HG03439 (cell line): Measurements from ENCODE around the gene CILP2.

Experiments
- ATAC-seq: cut with Tn5 transposase; IDR thresholded peaks from one replicate; pipeline ENCODE4 v1.9.1; 2021; ENCODE audit warnings: mild to moderate bottlenecking, moderate library complexity; ENCODE audit not compliant: unreplicated experiment

Gene CILP2

GRCh38 chr19:19528721-19529490, 9.2 kb upstream of the CILP2 start, which contains the start of gene YJEFN3:
TSS of gene YJEFN3 (plus strand) at chr19:19528911. CDS start at chr19:19528933, 22 bp downstream.
- ATAC-seq: no peak

DNA sequence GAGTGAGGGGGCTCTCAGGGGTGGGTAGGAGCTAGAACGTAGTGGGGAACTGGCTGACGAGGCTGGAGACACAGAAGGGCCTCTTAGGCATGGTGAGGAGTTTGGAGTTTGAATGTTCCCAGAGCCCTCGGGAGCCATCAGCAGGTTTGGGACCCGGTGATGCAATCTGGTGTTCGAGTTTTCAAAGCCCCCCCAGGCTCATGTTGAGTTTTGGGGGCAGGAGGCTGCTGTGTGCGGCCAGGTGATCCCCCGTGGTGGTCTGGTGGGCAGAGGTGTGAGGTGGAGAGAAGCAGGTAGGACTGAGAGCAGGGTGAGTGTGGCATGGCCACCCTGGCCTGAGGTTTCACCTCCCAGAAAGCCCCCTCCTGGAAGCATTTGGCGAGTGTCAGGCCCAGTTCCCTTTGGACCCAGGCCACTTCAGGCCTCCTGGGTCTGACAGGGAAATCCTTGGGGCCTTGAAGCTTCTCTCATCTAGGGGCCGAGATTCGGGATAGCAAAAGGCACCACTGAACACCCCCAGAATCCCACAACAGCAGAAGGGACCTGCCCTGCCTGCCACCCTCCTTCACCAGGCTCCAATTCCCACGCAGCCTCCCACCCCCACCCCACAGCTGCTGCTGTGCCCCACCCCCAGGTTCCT, 8.2 kb upstream of the CILP2 start:
- ATAC-seq: no peak

DNA sequence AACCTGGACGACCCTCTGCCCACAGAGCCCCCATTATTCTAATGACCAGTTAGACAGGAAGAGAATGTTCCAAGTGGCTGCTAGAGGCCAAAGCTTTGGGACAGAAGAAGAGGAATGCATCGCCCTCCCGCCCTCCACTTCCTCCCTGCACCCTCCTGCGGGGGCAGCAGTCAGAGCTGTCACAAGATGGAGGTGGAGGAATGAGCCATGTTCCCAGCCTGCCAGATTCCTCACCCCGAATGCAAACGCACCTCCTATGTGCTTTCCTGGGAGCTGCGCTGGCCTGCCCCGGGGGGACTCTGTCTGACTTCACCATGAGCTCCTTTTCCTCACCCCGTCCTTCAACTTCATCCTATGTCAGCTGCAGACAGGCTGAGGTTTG, 7.7 kb upstream of the CILP2 start:
- no peak for ATAC-seq

DNA sequence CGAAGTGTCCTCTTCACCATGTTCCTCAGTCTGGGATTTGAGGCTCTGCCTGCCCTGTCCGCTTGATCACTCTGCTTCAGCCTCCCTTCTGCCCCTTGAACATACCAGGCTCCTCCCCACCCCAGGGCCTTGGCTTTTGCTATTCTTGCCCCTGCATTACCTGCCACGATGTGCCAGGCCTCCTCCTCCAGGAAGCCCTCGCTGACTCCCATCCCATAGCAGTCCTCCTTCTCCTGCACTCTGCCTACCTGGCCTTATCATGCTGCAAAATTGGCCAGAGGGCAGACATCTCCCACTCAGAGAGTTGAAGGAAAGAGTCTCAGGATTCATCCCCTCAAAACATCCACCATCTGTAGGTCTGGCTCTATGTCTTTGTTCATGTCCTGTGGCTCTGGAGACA, 7.2 kb upstream of the CILP2 start:
- no peak for ATAC-seq

DNA sequence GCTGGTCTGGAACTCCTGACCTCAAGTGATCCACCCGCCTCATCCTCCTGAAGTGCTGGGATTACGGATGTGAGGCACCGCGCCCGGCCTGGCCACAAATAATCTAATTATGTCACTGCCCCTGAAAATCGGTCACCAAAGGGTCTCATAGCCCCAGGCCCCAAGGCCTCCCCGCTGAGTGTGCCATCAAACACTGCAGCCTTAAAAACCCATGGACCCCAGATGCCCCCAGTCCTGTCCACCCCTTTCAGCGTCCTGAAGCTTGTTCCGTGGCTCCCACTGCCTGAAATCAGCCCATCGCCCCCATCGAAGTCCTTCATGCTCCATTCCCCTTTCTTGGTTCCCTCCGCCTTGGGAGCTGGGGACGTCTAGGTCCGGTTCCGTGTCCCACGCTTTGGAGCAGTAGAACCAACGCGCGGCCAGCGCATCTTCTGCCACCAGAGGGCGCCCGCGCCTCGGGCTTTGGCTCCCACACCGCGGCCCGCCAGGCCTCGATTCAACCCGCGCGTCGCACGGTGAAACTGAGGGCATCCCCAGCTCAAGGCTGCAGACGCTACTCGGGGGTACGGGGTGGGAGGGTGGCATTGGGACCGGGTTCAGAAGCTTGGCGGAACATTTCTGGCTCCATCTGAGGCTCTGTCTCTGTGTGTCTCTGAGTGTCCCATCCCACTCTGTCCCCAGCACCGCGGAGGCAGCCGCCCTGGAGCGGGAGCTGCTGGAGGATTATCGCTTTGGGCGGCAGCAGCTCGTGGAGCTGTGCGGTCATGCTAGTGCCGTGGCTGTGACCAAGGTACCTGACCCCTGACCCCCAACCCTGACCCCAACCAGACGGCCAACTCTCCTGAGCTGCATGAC, 5.9 kb upstream of the CILP2 start:
- ATAC-seq: no peak

DNA sequence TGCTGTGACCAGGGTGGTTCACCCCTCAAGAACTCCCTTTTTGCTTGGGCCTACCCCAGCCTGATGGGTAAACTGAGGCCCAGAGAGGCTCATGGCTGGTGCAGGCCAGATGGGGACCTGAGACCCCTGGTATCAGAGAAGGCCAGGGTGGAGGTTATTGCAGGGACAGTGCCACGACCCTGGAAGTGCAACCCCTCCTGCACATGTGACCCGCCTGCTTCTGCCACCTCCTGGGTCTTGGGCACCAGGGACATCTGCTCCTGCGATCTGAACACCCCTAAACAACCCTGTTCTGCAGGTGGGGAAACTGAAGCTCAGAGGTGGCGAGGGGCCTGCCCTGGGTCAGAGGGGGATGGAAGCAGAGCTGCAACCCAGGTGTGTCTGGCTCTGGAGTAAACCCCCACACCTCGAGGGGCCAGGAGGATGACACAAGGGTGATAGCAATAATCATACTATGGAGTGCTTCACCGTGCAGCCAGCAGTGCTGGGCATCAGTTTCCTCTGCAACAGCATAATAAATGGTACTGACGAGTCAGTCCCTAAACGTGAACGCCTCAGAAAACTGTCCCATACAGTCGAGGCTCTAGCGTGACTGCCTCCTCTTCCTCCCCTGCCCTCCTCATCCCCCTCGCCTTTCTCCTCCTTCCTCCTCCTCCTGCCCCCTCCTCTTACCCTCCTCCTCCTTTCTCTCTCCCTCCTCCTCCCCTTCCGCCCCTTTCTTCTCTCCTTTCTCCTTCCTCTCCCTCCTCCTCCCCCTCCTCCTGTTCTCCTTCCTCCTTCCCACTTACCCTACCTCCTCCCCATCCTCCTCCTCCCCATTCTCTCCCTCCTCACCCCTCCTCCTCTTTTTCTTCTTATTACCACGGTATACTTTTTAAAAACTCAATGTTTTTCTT, 5.0 kb upstream of the CILP2 start:
- no peak for ATAC-seq

DNA sequence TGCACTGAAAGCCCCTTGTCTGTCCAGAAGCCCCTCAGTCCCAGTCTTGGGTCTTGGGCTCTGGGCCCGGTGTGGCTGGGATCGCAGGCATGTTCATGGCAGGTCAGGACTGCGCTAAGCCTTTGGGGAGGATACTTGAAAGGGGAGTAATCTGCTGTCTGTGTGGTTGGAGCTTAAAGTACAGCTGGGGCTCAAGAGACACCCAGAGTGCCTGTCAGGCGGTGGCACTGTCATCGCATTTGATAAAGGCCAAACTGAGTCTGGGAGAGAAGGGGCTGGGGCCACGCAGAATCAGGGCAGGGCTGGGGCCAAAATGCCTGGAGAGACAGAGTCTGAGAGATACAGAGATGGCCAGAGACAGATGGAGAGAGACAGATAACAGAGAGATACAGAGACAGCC, 4.2 kb upstream of the CILP2 start:
- ATAC-seq: no peak

DNA sequence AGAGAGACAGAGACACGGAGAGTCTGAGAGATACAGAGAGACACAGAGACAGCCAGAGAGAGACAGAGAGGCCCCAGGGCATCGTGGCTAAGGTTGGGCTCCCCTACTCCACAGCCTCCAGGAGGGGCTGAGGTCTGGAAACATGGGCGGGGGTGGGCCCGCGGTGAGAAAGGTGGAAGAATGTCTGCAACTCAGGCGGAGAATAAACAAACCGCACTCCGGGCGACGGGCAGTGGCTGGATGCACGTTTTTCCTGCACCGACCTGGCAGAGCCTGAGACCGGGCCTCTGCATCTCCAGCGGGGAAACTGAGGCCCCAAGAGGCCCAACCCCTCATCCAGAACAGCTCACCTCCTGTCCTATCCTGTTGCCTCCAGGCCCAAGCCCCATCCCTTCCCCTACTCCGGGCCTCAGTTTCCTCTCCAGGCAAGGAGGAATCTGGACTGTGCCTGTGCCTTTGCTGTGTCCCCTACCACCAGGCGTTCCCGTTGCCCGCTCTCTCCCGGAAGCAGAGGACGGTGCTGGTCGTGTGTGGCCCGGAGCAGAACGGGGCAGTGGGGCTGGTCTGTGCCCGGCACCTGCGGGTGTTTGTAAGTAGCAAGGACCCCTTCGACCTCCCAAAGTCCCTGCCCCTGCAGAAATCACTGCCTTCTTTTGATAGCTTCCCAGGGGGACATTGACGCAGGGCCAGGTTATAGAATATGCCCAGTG, 3.4 kb upstream of the CILP2 start:
- no peak for ATAC-seq

- ATAC-seq: no peak
These were observed 2.5 kb upstream of the CILP2 start for GRCh38 chr19:19535311-19536191.

GRCh38 chr19:19537075-19538048, 703 bp upstream of the CILP2 start:
- no peak for ATAC-seq

DNA sequence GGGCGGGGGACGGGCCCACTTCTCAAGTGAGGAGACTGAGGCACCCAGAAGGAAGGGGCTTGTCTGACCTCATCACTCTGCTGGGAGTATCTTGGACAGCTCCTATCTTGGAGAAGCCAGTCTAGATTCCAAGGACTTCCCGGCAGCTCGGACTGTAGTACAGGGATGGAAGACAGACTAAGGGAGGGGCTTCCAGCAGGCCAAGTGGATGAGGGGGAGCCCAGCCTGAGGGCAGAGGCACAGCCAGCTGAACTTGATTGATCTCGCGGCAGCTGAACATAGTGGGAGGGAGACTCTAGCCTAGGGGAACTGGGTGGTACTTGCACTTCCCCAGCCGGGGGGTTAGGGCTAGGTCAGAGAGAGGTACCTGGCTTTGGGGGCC, 711 bp downstream of the CILP2 start:
- ATAC-seq: no peak

DNA sequence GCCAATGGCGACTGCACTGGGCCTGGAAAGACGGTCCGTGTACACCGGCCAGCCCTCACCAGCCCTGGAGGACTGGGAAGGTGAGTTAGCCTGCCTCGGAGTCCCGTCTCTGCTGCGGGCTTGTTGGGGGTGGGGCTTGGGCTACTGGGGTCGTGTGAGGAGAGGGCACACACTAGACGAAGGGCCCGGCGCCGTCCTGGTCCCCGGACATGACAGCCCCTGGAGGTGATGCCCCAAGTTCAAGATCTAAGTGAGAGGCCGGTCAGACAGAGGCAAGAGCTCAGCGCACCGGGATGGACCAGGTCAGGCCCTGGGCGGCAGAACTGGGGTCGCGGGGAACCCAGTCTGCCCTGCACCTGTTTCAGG, 1.6 kb downstream of the CILP2 start:
- no peak for ATAC-seq

DNA sequence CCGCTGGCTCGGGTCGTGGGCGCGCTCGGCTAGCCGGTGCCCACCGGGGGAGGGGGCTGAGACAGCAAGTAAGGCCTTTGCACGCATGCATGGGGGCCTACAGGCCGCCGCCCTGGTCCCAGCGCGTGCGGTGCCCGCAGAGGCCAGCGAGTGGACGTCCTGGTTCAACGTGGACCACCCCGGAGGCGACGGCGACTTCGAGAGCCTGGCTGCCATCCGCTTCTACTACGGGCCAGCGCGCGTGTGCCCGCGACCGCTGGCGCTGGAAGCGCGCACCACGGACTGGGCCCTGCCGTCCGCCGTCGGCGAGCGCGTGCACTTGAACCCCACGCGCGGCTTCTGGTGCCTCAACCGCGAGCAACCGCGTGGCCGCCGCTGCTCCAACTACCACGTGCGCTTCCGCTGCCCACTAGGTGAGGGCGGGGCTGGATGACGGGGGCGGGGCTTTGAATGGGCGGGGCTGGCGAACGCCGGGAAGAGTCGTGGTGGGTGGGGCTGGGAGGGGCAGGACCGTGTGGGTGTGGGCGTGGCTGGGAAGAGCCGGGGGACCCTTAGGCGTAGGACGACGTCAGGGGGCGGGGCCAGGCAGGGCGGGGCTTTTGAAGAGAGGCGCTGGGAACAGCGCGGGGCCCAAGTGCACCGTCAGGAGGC, 2.1 kb downstream of the CILP2 start:
- no peak for ATAC-seq

GRCh38 chr19:19540715-19541515, 2.9 kb downstream of the CILP2 start:
- ATAC-seq: no peak

DNA sequence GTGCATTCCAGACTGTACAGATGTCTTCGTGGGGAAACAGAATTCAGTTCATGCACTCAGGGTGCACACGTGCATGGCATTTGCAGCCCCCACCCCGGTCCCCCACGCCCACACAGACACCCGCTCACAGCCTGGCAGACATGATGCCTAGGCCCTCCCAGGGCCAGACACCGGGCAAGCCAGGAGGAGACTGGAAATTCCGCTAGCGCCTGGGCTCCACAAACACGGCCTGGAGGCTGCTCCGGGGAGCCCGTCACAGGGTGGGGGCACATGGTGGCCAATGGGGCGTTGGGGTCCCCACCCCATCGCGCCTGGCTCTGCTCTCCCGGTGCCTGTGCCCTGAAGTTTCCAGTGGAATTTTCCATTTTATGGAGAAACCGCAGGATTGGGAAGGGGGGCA, 3.6 kb downstream of the CILP2 start:
- no peak for ATAC-seq

DNA sequence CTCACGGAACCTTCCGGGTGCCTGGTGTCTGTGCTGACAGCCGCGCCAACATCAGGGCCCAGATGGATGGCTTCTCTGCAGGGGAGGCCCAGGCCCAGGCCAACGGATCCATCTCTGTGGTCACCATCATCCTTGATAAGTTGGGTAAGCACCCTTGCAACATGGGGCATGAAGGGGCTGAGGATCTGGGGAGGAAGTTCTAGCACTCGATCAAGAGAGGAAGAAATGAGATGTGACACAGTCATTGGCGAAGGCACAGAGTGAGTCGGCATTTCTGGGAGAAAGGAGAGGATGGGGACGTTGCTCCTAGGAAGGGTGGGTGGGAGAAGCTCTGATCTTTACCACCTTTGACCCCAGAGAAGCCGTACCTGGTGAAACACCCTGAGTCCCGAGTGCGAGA, 4.4 kb downstream of the CILP2 start:
- no peak for ATAC-seq

GRCh38 chr19:19543101-19543500, 5.0 kb downstream of the CILP2 start:
- no peak for ATAC-seq
